HG03571 (cell line): Measurements from ENCODE around the gene CSNK1G1.
"Not testable (repeated sequence)": the region's sequence is repeated elsewhere in the genome, so short reads cannot be mapped to it uniquely, and the experiment has no call there.

Experiments used
- ATAC-seq: cut with Tn5 transposase; IDR thresholded peaks from one replicate; pipeline ENCODE4 v1.9.1; 2021; ENCODE audit not compliant: unreplicated experiment

Gene CSNK1G1

GRCh38 chr15:64351265-64351664 lies 4.7 kb downstream of the CSNK1G1 start:
- ATAC-seq: no peak

- ATAC-seq: no peak
Observed at GRCh38 chr15:64349375-64349774, 6.6 kb downstream of the CSNK1G1 start.

DNA sequence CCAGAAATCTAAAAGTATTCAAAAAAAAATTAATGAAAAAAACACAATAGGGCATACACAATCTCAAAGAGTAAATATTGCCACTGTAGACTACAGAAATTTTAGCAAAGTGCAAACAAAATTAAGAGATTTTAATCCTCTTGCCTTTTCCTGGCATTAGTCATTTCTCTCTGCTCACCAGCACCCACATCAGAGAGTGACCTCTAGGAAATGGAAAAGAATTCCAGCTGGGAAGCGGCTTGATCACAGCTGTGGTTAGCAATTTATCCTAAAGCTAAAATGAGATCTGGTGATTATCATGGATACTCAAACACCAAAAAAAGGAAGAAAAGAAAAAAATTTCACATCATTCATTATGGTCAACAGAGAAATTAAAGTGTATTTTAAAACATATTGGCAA lies 7.5 kb downstream of the CSNK1G1 start:
- no peak for ATAC-seq

- not testable (repeated sequence) for ATAC-seq
Observed at GRCh38 chr15:64346242-64346641, 9.7 kb downstream of the CSNK1G1 start.

DNA sequence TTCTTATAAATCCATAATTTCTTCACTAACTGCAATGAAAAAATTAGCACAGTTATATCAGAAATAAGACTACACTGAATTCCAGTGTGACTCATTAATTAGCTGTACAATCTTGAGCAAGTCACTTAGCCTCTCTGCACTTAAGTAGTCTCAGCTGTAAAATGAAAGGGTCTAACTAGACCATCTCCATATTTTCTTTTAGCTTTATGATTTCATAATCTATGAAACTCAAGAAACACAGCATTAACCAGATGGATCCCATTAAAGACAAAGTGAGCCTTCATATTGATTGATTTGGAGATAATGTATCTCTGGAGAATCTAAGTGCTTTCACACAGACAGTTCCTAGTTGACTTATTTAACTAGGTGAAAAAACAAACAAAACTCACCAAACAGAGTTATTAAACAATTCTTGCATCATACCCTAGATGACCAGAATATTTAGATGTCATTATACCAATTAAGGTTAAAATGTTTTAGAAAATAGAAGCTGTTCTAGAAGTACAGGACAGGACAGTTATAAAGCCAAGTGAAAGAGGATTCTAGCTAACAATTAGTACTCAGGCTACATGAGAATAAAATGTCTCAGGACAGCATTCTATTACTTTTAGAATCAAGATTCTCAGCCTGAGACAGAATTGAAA lies 11.2 kb downstream of the CSNK1G1 start:
- ATAC-seq: no peak

GRCh38 chr15:64343841-64344240 lies 12.1 kb downstream of the CSNK1G1 start:
- no peak for ATAC-seq

- no peak for ATAC-seq
Observed at GRCh38 chr15:64343222-64343621, 12.8 kb downstream of the CSNK1G1 start.

- ATAC-seq: no peak
Observed at GRCh38 chr15:64341961-64342360, 14.0 kb downstream of the CSNK1G1 start.

DNA sequence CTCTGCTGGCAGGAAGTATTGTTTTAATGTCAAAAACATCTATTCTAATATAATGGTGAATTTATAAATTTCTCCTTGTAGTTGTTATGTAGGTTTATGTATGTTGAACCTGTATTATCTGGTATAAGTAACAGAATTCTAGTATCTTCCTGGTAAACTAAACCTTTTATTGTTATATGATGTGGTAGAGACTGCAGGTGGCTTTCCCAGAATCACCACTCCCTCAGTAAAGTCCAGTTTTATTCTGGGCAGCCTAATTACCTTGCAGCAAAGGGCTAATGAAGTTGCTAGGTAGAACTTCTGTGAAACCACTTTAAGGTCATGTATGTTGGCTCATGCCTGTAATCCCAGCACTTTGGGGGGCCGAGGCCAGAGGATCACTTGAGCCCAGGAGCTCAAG lies 15.6 kb downstream of the CSNK1G1 start:
- no peak for ATAC-seq

- no peak for ATAC-seq
Observed at GRCh38 chr15:64337761-64338160, 18.2 kb downstream of the CSNK1G1 start.

DNA sequence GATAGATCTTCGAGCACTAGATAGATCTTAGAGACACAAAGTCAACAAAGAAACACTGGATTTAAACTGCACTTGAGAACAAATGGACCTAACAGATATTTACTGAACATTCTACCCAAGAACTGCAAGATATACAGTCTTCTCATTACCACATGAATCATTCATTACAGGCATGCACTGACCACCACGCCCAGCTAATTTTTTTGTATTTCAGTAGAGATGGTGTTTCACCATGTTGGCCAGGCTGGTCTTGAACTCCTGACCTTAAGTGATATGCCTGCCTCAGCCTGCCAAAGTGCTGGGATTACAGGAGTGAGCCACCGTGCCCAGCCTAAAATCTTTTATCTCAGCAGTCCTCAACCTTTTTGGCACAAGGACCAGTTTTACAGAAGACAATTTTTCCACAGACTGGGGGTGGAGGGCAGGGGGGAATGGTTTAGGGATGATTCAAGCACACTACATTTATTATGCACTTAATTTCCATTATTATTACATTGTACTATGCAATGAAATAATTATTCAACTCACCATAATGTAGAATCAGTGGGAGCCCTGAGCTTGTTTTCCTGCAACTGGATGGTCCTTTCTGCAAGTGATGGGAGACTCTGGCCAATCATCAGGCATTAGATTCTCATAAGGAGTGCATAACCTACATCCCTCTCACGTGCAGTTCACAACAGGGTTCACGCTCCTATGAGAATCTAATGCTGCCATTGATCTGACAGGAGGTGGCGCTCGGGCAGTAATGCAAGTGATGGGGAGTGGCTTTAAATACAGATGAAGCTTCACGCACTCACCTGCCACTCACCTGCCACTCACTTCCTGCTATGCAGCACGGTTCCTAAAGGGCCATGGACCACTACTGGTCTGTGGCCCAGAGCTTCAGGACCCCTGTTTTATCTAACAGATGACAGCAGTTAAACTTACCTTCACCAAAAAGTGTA lies 21.7 kb downstream of the CSNK1G1 start:
- ATAC-seq: no peak

- ATAC-seq: no peak
Observed at GRCh38 chr15:64333516-64333915, 22.5 kb downstream of the CSNK1G1 start.

GRCh38 chr15:64331668-64332067 lies 24.3 kb downstream of the CSNK1G1 start:
- not testable (repeated sequence) for ATAC-seq

DNA sequence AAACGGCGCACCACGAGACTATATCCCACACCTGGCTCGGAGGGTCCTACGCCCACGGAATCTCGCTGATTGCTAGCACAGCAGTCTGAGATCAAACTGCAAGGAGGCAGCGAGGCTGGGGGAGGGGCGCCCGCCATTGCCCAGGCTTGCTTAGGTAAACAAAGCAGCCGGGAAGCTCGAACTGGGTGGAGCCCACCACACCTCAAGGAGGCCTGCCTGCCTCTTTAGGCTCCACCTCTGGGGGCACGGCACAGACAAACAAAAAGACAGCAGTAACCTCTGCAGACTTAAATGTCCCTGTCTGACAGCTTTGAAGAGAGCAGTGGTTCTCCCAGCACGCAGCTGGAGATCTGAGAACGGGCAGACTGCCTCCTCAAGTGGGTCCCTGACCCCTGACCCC lies 29.0 kb downstream of the CSNK1G1 start:
- ATAC-seq: not testable (repeated sequence)

- not testable (repeated sequence) for ATAC-seq
Observed at GRCh38 chr15:64326458-64326857, 29.5 kb downstream of the CSNK1G1 start.

DNA sequence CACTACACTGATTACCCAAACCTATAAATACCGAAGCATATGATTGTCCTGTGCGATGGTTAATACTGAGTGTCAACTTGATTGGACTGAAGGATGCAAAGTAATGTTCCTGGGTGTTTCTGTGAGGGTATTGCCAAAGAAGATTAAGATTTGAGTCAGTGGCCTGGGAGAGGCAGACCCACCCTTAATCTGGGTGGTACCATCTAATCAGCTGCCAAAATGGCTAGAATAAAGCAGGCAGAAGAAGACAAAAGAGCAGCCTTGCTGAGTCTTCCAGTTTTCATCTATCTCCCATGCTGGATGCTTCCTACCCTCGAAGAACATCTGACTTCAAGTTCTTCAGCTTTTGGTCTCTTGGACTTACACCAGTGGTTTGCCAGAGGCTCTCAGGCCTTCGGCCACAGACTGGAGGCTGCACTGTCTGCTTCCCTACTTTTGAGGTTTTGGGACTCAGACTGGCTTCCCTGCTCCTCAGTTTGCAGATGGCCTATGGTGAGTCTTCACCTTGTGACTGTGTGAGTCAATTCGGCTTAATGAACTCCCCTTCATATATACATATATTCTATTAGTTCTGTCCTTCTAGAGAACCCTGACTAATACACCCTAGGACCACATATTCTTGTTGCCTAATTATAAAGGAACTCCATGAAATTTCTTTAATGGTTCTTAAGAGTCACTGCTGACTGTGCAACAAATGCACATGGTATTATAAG lies 31.7 kb downstream of the CSNK1G1 start:
- ATAC-seq: no peak

- ATAC-seq: no peak
Observed at GRCh38 chr15:64315216-64315615, 40.8 kb downstream of the CSNK1G1 start.

DNA sequence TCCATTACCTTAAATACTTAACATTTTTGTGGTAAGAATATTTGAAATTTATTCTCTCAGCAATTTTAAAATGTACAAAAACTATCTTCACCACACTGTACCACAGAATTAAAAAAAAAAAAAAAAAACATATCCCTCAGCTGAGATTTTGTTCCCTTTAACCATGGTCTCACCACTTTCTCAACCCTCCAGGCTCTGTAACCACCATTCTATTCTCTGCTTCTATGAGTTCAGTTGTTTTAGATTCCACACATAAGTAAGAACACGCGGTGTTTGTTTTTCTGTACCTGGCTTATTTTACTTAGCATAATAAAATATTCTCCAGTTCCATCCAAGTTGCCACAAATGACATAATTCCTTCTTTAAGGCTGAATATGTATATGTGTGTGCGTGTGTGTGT lies 41.5 kb downstream of the CSNK1G1 start:
- no peak for ATAC-seq

- no peak for ATAC-seq
Observed at GRCh38 chr15:64311566-64311965, 44.4 kb downstream of the CSNK1G1 start.

- ATAC-seq: no peak
Observed at GRCh38 chr15:64310036-64310435, 45.9 kb downstream of the CSNK1G1 start.

DNA sequence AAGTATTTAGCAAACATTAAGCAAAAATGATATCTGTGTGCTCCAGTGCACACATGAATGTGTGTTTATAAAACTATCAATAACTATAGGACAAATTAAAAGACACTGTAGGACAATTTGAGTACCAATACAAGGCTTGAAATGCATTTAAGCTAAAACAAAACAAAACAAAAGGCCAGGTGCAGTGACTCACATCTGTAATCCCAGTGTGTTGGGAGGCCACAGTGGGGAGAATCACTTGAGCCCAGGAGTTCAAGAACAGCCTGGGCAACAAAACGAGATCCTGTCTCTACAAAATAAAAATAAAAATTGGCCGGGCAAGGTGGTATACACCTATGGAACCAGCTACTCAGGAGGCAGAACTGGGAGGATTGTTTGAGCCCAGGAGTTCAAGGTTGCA lies 50.7 kb downstream of the CSNK1G1 start:
- no peak for ATAC-seq

DNA sequence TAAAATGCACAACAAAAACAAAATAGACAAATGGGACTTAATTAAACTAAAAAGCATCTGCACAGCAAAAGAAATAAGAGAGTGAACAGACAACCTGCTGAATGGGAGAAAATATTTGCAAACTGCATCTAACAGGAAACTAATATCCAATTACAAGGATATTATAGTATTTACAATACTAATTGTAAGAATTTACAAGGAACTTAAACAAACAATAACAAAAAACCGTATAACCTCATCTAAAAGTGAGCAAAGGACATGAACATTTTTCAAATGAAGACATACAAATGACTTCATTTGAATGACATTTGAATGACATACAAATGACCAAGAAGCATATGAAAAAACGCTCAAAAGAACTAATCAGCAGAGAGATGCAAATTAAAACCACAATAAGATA lies 66.4 kb downstream of the CSNK1G1 start:
- ATAC-seq: no peak
